ENCODE measurements around the gene COMT.
"Not testable (repeated sequence)": the region's sequence is repeated elsewhere in the genome, so short reads cannot be mapped to it uniquely, and the experiment has no call there.

The COMT gene

DNA sequence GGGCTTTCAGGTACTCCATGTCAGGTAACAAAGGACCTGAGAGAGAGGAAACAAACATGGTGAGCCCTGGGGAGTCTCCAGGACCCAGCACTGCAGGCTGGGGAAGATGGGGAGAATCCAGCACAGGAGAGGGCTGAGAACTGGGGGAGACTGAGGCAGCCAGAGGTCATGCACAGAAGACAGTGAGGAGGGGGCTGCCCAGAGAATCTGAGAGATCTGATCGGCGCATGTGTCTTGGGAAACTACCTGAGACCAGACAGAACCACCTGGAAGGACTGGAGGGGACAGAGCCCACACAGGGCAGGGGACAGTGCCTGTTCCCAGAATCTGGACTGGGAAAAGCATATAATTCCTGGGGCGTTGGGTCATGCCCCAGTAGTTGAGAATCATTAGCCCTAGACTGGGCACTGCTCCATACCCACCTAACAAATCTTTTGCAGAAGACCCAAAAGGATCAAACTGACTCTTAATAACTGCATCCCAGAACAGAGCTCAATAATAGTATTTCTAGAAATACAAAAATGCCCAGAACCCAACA, 20.0 kb upstream of the COMT start:
- no peak overlapping the region for H3K27ac ChIP-seq
- no peak overlapping the region for H3K4me3 ChIP-seq (ENCODE audit: low read depth, low read length)
- peaks cover 19% of the 10 kb centered on the region for H3K36me3 ChIP-seq (replicated peaks)
- H3K27me3 ChIP-seq (replicated peaks) = no peaks in the 10 kb centered on the region
- TF ChIP-seq, protein P1, sequence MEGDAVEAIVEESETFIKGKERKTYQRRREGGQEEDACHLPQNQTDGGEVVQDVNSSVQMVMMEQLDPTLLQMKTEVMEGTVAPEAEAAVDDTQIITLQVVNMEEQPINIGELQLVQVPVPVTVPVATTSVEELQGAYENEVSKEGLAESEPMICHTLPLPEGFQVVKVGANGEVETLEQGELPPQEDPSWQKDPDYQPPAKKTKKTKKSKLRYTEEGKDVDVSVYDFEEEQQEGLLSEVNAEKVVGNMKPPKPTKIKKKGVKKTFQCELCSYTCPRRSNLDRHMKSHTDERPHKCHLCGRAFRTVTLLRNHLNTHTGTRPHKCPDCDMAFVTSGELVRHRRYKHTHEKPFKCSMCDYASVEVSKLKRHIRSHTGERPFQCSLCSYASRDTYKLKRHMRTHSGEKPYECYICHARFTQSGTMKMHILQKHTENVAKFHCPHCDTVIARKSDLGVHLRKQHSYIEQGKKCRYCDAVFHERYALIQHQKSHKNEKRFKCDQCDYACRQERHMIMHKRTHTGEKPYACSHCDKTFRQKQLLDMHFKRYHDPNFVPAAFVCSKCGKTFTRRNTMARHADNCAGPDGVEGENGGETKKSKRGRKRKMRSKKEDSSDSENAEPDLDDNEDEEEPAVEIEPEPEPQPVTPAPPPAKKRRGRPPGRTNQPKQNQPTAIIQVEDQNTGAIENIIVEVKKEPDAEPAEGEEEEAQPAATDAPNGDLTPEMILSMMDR (IDR thresholded peaks at IDR 0.05; ENCODE audit: low read depth, low read length, missing control alignments) = no peak
- DNase-seq = no peak
- in situ Hi-C loops (cut with HindIII; ENCODE audit: low pct_ligation_motif_present, low sequenced_read_pairs) = no loop called here

DNA sequence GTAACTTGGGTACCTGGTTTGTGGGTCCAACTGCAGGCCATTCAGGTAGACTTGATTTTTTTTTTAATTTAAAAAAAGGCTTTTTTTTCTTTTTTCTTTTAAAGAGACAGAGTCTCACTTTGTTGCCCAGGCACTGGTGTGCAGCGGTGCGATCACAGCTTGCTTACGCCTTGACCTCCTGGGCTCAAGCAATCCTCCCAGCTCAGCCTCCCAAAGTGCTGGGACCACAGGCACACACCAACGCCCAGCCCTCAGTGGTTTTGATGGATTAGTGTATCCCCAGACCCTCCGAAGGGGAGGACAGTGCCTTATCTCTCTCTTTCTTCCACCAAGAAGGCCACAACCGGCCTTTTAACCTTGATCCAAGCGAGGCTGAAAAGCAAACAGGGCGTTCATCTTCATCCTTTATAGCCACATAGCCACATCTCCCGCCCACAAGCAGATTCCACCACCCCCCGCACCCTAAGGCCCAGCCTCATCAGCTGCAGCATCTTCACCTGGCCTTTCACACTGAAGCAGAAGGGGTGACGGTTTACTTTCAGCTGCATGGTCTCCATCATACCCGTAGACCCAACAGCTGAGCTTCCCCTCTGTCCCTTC, 17.6 kb upstream of the COMT start:
- in situ Hi-C loops (cut with HindIII; ENCODE audit: low pct_ligation_motif_present, low sequenced_read_pairs) = no loop called here
- Histone ChIP-seq H3K4me3 (ENCODE audit: low read depth, low read length) (no peak overlapping the region), H3K27me3 (replicated peaks) (no peaks in the 10 kb centered on the region), H3K27ac (no peak overlapping the region), H3K36me3 (replicated peaks) (no peaks in the 10 kb centered on the region)
- TF ChIP-seq, protein P1 (IDR thresholded peaks at IDR 0.05; ENCODE audit: low read depth, low read length, missing control alignments) = no peak
- no peak for DNase-seq

DNA sequence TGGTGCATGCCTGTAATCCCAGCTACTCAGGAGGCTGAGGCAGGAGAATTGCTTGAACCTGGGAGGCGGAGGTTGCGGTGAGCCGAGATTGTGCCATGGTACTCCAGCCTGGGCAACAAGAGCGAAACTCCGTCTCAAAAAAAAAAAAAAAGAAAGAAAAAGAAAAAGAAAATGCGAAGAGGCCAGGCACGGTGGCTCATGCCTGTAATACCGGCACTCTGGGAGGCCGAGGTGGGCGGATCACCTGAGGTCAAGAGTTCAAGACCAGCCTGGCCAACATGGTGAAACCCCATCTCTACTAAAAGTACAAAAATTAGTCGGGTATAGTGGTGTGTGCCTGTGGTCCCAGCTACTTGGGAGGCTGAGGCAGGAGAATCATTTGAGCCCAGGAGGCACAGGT, 15.5 kb upstream of the COMT start:
- H3K27me3 ChIP-seq (replicated peaks); DNase-seq; H3K36me3 ChIP-seq (replicated peaks); H3K27ac ChIP-seq; in situ Hi-C loops (cut with HindIII; ENCODE audit: low pct_ligation_motif_present, low sequenced_read_pairs); H3K4me3 ChIP-seq (ENCODE audit: low read depth, low read length): not testable (repeated sequence)

DNA sequence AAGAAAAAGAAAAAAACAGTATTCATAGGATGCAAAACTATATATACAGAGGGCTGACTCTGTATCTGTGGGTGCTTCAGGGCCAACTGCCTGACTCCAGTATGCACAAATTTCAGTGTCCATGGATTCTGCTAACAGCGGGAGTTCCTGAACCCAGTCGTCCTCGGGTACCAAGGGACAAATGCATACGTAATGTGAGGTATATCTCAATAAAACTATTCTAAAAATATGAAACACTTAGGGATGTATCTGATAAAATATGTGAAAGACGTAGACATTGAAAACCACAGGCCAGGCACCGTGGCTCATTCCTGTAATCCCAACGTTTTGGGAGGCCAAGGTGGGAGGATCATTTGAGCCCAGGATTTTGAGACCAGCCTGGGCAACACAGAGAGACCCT, 13.9 kb upstream of the COMT start:
- in situ Hi-C loops (cut with HindIII; ENCODE audit: low pct_ligation_motif_present, low sequenced_read_pairs) = no loop called here
- TF ChIP-seq, protein P1 (IDR thresholded peaks at IDR 0.05; ENCODE audit: low read depth, low read length, missing control alignments) = no peak
- no peaks in the 10 kb centered on the region for H3K27me3 ChIP-seq (replicated peaks)
- H3K36me3 ChIP-seq (replicated peaks) = no peaks in the 10 kb centered on the region
- no peak overlapping the region for H3K27ac ChIP-seq
- H3K4me3 ChIP-seq (ENCODE audit: low read depth, low read length) = no peak overlapping the region
- DNase-seq = no peak

DNA sequence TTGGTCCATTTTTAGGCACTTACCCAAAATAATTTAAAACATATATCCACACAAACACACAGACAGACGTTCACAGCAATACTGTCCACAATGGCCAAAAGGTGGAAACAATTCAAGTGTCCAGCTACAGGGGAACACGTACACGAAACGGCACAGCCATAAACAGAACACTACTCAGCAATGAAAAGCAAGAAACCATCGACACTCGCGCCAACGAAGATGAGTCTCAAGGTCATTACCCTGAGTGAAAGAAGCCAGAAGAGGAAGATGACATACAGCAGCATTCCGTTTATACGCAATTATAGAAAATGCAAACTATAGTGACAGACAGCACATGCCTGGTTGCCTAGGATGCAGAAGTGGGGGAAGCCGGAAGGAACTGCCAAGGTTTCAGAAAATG, 13.4 kb upstream of the COMT start:
- TF ChIP-seq, protein P1 (IDR thresholded peaks at IDR 0.05; ENCODE audit: low read depth, low read length, missing control alignments) = no peak
- in situ Hi-C loops (cut with HindIII; ENCODE audit: low pct_ligation_motif_present, low sequenced_read_pairs) = no loop called here
- Histone ChIP-seq H3K4me3 (ENCODE audit: low read depth, low read length) (no peak overlapping the region), H3K36me3 (replicated peaks) (no peaks in the 10 kb centered on the region), H3K27me3 (replicated peaks) (no peaks in the 10 kb centered on the region), H3K27ac (no peak overlapping the region)
- no peak for DNase-seq

DNA sequence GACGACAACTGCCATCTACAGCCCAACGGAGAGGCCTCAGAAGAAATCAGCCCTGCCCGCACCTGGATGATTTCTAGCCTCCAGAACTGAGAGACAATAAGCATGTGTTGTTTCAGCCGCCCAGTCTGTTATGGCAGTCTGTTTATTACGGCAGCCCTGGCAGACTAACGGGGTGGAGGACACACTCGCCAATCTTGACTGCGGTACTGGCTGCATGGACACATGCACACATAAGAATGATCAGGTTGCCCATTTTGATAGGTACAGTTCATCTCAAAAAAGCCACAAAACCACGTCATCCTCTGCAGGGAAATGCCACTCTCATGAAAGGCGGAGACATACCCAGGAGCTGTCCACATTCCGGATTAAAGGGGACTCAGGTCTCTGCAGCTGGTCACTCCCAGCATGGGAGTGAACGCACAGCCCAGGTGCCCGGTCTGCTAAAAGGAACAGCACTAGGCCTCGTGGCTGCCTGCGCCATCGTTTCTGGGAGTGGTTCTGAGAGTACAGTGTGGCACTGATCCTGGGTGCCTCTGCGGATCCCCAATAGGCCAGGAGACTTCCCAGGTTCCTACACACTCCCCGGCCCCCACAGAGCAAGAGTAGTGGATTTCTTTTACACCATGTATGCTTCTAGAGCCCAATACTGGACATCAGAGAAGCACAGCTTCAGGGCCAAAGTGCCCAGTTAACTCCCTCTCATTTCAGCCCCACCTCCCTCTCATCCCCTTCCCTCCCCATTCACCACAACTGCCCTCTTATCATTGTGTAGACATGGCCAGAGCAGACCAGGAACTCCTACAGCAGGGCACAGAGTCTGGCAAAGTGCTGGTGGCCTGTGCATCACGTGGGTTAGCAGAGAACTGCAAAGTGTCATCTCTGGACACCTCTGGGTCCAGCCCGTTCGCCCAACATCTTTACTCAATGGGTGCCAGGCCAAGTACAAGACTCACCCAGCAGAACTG, 11.7 kb upstream of the COMT start:
- Histone ChIP-seq H3K27ac (no peak overlapping the region), H3K36me3 (replicated peaks) (no peaks in the 10 kb centered on the region), H3K4me3 (ENCODE audit: low read depth, low read length) (no peak overlapping the region), H3K27me3 (replicated peaks) (no peaks in the 10 kb centered on the region)
- in situ Hi-C loops (cut with HindIII; ENCODE audit: low pct_ligation_motif_present, low sequenced_read_pairs) = no loop called here
- TF ChIP-seq, protein P1 (IDR thresholded peaks at IDR 0.05; ENCODE audit: low read depth, low read length, missing control alignments) = no peak
- DNase-seq = no peak

All from brain microvascular endothelial cell (primary cell).